Fibroblast of skin of right biceps (primary cell): ENCODE results near the gene PARD3B.

ENCODE experiments used
- DNase-seq: peaks from one replicate; pipeline ENCODE4 v3.0.0-alpha.2; 2013

The PARD3B gene

GRCh38 chr2:204846471-204846870 is 301.2 kb downstream of the PARD3B start:
- DNase-seq: no peak

GRCh38 chr2:204849892-204850291 is 304.6 kb downstream of the PARD3B start:
- no peak for DNase-seq

GRCh38 chr2:204850581-204850980 is 305.3 kb downstream of the PARD3B start:
- no peak for DNase-seq

- no peak for DNase-seq
Measured at GRCh38 chr2:204853905-204854304, 308.6 kb downstream of the PARD3B start.

- DNase-seq: no peak
Measured at GRCh38 chr2:204860274-204860673, 315.0 kb downstream of the PARD3B start.

GRCh38 chr2:204862809-204863208 is 317.5 kb downstream of the PARD3B start:
- DNase-seq: no peak

GRCh38 chr2:204863336-204863735 is 318.1 kb downstream of the PARD3B start:
- no peak for DNase-seq

- peak; percentile 25 for DNase-seq
Measured at GRCh38 chr2:204869132-204869823, 324.0 kb downstream of the PARD3B start.

GRCh38 chr2:204870053-204870452 is 324.8 kb downstream of the PARD3B start:
- DNase-seq: no peak

- peak; percentile 61 for DNase-seq
Measured at GRCh38 chr2:204871231-204871953, 326.1 kb downstream of the PARD3B start.

- DNase-seq: no peak
Measured at GRCh38 chr2:204876311-204876710, 331.0 kb downstream of the PARD3B start.

GRCh38 chr2:204877691-204878090 is 332.4 kb downstream of the PARD3B start:
- DNase-seq: no peak

- no peak for DNase-seq
Measured at GRCh38 chr2:204880928-204881327, 335.7 kb downstream of the PARD3B start.

- DNase-seq: no peak
Measured at GRCh38 chr2:204881655-204882054, 336.4 kb downstream of the PARD3B start.

- peak; percentile 37 for DNase-seq
Measured at GRCh38 chr2:204885747-204886146, 340.5 kb downstream of the PARD3B start.

GRCh38 chr2:204886713-204887112 is 341.4 kb downstream of the PARD3B start:
- no peak for DNase-seq

- DNase-seq: peak; percentile 19
Measured at GRCh38 chr2:204888222-204888621, 342.9 kb downstream of the PARD3B start.

- no peak for DNase-seq
Measured at GRCh38 chr2:204890680-204891079, 345.4 kb downstream of the PARD3B start.

- DNase-seq: no peak
Measured at GRCh38 chr2:204891739-204892138, 346.5 kb downstream of the PARD3B start.

GRCh38 chr2:204892506-204893255 is 347.4 kb downstream of the PARD3B start:
- DNase-seq: peak; percentile 86

- DNase-seq: no peak
Measured at GRCh38 chr2:204896146-204896545, 350.9 kb downstream of the PARD3B start.

GRCh38 chr2:204897561-204897960 is 352.3 kb downstream of the PARD3B start:
- no peak for DNase-seq

- no peak for DNase-seq
Measured at GRCh38 chr2:204898928-204899640, 353.8 kb downstream of the PARD3B start.
